Memory B cell (primary cell): ENCODE data around the gene ZNF486.
"Not testable (repeated sequence)": the region's sequence is repeated elsewhere in the genome, so short reads cannot be mapped to it uniquely, and the experiment has no call there.

Source experiments
- ATAC-seq: fragments of 150-1000 bp; cut with Tn5 transposase; 2 replicates; pipeline ENCODE4 v1.10.0; 2021; ENCODE audit warnings: low read depth, mild to moderate bottlenecking, moderate library complexity
- DNase-seq, 2 donors: peaks; one replicate each; pipeline ENCODE4 v3.0.0; 2022; ENCODE audit warnings: low spot score in 2 of 2
- H3K27ac Mint-ChIP-seq: one replicate; pipeline ENCODE4 v1.8.0; 2022; ENCODE audit warnings: mild to moderate bottlenecking, moderate library complexity, mixed read lengths
- H3K27me3 Mint-ChIP-seq: one replicate; pipeline ENCODE4 v1.8.0; 2022; ENCODE audit warnings: mixed read lengths
- H3K36me3 Mint-ChIP-seq: one replicate; pipeline ENCODE4 v1.8.0; 2022; ENCODE audit warnings: mild to moderate bottlenecking, mixed read lengths
- H3K4me1 Mint-ChIP-seq: one replicate; pipeline ENCODE4 v1.8.0; 2022; ENCODE audit warnings: mixed read lengths
- H3K4me3 Mint-ChIP-seq: one replicate; pipeline ENCODE4 v1.8.0; 2022; ENCODE audit warnings: mild to moderate bottlenecking, moderate library complexity, mixed read lengths
- H3K9me3 Mint-ChIP-seq: one replicate; pipeline ENCODE4 v1.8.0; 2022; ENCODE audit warnings: mixed read lengths

The ZNF486 gene

DNA sequence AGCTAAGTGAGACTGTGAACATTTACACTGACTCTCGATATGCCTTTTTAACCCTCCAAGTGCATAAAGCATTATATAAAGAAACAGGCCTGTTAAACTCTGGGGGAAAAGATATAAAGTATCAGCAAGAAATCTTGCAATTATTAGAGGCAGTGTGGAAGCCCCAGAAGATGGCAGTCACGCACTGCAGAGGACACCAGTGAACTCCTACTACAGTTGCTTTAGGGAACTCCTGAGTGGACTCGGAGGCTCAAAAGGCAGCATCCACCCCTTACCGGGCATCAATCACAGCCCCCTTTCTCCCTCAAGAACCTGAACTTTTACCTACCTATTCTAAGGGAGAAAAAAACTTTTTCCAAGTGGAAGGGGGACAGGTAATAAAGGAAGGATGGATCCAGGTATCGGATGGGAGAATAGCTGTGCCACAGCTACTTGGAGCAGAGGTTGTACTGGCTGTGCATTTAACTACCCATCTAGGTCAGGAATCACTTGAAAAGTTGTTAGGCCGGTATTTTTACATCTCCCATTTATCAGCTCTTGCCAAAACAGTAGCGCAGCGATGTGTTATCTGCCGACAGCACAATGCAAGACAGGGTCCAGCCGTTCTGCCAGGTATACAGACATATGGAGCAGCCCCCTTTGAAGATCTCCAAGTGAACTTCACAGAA is 80.1 kb downstream of the ZNF486 start:
- Mint-ChIP-seq H3K4me1 (peaks cover 8% of the 10 kb centered on the region), H3K27ac (no peak overlapping the region), H3K36me3 (no peaks in the 10 kb centered on the region), H3K4me3 (no peak overlapping the region), H3K9me3 (peaks cover 3% of the 10 kb centered on the region), H3K27me3 (no peaks in the 10 kb centered on the region)
- DNase-seq (peak; percentile 32 to 37), ATAC-seq (peak; percentile 48)

DNA sequence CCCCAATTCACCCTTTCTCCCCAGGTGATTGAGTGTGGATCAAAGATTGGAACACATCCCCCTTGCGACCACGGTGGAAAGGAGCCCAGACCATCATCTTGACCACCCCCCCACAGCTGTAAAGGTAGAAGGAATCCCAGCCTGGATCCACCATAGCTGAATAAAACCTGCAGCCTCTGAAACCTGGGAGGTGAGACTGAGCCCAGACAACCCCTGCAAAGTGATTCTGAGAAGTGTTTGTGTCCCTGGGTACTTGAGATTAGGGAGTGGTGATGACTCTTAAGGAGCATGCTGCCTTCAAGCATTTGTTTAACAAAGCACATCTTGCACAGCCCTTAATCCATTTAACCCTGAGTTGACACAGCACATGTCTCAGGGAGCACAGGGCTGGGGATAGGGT is 81.2 kb downstream of the ZNF486 start:
- not testable (repeated sequence) for H3K36me3 Mint-ChIP-seq, ATAC-seq, H3K27me3 Mint-ChIP-seq, H3K27ac Mint-ChIP-seq, DNase-seq, H3K4me1 Mint-ChIP-seq, H3K4me3 Mint-ChIP-seq, H3K9me3 Mint-ChIP-seq
